Caki2 (cell line): ENCODE data around the gene DCLK3. TPM values are rescaled to one million over a fixed set of nuclear protein-coding genes. Genes with fewer than 3 reads are reported as not detected.

ENCODE experiments used
- DNase-seq: peaks from one replicate; pipeline ENCODE4 v3.0.0-alpha.2; 2015; ENCODE audit warnings: low read depth
- in situ Hi-C: cut with HindIII; loops from 2 replicates; pipeline ENCODE4 v1.10.0; 2016; ENCODE audit warnings: low sequenced_read_pairs, low pct_unique_long_range_greater_than_20kb, mixed read lengths
- total RNA-seq: library from RNA; depleted of rRNA; stranded (reverse); fragments of >200 nt; shearing (Covaris generic); gene quantifications from 2 replicates; pipeline ENCODE4 v1.2.3, GENCODE V29; 2014; ENCODE audit warnings: low replicate concordance; rRNA removed

DCLK3 gene
- not detected in 2 replicates for total RNA-seq

- no peak for DNase-seq
- in situ Hi-C loops: no loop called here
Observed at GRCh38 chr3:36763850-36764703, at the start of gene DCLK3. DCLK3 (minus strand) TSS chr3:36764553; CDS start chr3:36764263, 290 bp downstream.

DNA sequence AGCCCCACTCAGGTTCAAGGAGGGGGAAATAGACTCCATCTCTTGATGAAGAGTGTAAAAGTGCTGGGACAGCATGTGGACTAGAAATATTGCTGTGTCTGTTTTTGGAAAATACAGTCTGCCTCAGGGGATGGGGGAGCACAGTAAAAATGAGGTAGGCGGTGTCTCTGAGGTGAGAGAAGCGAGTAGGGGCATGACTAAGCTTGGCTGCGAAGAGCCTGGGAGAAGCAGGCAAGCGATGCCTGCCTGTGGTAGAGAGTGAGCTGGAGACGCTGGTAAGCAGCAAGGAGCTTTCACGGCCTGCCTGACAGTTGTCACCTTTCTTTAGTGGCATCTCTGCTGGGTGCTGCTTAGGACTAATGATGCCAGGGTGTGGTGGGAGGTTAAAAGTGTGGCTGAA, 49.0 kb upstream of the DCLK3 start:
- DNase-seq: no peak
- in situ Hi-C loops: no loop called here

GRCh38 chr3:36812240-36812639, 47.9 kb upstream of the DCLK3 start:
- no peak for DNase-seq
- in situ Hi-C loops: no loop called here

DNA sequence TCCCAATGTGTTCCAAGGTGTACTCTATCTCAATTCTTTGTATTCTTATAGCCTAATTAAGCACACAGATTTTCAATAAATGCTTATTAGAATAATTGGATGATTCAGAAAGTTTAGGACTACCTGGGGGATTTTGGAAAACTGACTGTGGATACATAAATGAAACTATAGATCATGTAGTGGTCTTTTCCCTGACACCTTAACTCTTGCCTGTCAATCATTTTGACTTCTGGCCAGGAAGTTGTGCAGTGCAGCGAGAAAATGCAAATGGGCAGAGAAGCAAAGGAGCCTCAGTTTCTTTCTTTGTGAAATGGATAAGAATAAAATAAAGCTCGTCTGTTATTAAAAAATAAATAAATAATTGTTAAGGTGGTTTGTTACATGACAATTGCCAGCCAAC, 47.4 kb upstream of the DCLK3 start:
- in situ Hi-C loops: no loop called here
- DNase-seq: no peak

DNA sequence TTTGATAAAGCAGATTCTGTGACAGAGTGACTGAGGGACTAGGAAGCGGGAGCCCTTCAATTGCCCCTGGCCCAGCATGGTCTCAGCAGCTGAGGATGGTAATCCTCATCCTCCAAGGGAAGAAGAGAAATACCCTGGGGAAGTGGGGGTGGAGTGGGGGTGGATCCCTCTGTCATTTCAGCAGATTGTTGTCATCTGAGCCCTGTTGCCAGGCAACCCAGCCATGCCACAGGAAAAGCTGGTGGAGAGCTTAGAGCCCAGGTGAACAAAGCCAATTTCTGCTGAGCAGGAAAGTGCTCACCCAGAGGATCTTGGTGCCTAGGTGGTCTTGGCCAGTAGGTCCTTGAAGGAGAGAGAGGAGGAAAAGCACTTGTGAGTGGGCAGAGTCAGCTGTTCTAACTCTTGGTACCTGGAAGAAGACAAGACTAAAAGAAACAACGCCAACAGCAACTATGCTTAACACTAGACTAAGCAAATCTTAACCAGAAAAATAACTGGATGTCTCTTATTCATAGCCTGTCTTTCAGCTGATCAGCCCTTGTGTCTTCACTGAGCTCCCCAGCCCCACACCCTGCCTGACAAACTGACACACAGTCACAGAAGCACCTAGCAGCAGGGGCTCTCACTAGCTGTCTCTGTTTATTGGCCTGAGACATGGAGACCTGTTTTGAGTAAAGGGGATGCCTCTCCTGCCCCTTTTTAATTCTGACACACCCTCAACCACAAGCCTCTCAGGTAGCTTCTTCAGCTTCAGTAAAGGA, 40.1 kb upstream of the DCLK3 start:
- in situ Hi-C loops: no loop called here
- DNase-seq: no peak

- DNase-seq: no peak
- in situ Hi-C loops: no loop called here
Observed at GRCh38 chr3:36803091-36803791, 38.9 kb upstream of the DCLK3 start.

DNA sequence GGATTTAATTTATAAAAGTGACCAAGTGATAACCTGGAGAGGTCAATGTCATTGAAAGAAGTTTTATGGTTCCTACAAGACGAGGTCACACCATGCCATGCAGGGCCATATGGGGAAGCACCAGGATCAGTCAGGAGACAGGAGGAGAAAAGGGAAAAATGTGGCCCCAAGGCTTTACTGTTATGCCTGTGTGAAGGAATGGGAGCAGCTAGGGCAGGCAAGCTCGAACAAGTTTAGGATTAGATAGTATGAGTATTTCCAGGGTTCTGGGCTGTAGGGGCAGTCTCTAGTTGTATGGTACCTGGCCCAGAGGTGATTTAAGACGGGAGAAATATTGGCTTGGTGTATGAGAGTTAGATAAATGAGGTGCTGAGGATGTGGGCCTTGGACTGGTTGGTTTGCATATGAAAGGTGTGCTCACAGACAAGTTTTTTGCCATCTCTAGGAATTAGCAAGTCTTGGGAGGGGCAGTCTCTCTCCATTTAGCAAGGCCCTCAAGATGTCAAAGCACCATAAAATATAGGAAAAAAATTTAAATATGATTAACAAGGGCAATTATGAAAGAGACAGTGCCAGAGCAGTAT, 36.3 kb upstream of the DCLK3 start:
- no peak for DNase-seq
- in situ Hi-C loops: no loop called here

DNA sequence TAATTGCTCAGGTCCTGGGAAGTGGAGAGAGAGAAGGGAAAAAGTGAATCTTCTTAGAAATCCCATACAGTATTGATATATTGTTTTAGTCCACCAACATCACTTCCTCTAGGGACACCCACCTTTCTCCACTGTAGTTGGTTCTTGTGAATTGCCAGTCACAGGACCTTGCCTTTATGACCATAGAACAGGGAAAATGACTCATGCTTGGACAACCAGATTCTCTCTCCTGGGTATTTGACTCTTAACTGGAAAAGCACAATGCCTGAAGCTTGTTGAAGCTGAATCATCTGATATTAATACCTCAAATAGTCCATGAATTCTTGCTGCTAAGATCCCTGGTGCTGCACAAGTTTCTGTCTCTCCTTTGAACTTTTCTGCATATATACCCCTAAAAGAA, 32.5 kb upstream of the DCLK3 start:
- in situ Hi-C loops: no loop called here
- DNase-seq: no peak

GRCh38 chr3:36796161-36796560, 31.8 kb upstream of the DCLK3 start:
- DNase-seq: no peak
- in situ Hi-C loops: no loop called here

DNA sequence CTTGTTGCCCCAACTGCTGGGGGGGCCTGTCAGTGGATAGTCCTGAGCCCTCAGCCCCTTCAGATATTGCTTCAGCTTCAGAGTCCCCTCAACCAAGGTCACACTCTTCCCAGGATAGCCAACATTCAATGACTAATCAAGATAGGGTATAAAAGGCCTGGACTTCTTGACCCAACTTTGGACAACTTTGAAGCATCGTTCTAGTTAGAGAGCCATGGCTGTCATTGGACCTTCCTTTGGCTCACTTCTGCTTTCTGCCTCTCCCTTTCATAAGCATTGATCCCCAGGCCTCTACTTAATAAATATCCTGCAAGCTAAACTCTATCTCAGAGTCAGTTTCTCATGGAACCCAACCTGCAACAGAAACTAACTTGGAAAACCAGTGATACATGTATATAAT, 31.3 kb upstream of the DCLK3 start:
- in situ Hi-C loops: no loop called here
- DNase-seq: no peak

- in situ Hi-C loops: no loop called here
- DNase-seq: peak; percentile 1
Observed at GRCh38 chr3:36792342-36792741, 28.0 kb upstream of the DCLK3 start.

DNA sequence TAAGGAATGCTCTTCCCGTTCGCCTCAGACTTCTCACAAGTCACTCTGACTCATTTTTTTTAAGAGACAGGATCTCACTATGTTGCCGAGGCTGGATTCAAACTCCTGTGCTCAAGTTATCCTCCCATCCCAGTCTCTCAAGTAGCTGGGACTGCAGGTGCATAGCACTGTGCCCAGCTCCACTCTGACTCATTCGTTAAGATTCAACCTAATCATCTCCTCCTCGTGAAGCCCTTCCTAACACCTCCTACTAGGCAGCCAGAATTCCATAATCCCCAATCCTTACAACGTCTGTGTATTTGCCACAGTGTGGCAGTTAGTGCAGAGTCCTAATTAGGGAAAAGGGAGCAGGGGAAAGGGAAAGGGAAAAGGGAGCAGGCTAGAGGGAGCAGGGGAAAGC, 26.4 kb upstream of the DCLK3 start:
- in situ Hi-C loops: no loop called here
- DNase-seq: no peak

DNA sequence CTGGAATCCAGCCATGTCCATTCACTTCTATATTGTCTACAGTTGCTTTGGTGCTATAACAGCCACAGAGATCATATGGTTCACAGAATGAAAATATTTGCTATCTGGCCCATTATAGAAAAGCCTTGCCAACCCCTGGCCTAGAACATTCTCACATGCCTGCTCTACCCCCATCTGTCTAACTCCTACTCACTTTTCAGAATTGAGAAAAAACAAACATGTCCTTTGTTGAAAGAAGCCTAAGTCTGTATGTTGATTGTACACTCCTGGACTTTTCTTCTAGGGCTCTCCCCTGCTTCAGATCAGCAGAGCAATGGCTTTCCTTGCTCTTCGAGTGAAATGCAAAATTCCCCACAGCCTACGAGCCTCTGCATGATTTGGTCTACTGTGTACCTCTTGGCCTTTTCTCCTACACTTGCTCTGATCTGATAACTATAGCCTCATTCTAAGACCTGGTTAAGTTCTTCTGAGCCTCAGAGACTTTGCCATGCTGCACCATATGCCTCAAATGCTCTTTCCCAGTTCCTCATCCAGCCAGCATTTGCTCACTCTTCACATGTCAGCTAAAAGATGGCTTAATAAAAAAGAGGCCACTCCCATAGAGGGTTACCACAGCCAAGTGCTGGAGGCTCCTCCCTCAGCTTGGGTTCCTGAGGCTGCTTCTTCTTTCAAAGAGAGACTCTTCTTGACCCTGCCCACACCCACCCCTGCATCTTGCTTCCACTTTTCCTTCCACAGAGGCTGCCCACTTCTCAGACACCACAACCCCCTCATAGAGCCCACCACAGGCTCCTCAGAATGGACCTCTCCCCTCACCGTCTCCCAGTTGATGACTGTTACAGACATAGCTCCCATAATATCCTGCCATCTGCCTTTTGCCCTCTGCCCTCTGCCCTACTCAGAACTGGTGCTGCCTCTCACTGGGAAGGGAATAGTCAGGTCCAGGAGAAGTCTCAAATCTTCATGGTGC, 22.9 kb upstream of the DCLK3 start:
- in situ Hi-C loops: no loop called here
- no peak for DNase-seq

DNA sequence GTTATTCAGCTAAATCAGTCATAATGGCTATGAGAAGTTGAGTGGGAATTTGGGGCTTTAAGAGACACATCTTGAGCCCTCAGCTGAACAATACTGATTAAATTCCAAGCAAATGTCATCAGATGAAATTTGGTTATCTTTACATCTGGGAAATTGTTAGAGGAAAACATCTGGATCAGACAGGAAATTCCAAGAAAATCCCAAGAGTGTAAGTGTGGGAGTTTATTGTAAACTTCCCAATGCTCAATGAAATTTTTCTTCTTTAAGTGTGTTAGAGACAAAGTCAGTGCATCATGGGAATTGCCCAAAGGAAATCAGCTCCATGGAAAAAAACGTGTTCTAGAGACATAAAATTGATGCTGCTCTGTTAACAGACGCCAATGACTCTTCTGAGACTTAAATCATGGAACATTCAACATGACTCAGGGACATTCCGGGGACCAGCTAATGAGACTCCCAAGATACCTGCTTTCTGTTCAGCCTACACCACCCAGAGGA, 19.8 kb upstream of the DCLK3 start:
- no peak for DNase-seq
- in situ Hi-C loops: no loop called here

DNA sequence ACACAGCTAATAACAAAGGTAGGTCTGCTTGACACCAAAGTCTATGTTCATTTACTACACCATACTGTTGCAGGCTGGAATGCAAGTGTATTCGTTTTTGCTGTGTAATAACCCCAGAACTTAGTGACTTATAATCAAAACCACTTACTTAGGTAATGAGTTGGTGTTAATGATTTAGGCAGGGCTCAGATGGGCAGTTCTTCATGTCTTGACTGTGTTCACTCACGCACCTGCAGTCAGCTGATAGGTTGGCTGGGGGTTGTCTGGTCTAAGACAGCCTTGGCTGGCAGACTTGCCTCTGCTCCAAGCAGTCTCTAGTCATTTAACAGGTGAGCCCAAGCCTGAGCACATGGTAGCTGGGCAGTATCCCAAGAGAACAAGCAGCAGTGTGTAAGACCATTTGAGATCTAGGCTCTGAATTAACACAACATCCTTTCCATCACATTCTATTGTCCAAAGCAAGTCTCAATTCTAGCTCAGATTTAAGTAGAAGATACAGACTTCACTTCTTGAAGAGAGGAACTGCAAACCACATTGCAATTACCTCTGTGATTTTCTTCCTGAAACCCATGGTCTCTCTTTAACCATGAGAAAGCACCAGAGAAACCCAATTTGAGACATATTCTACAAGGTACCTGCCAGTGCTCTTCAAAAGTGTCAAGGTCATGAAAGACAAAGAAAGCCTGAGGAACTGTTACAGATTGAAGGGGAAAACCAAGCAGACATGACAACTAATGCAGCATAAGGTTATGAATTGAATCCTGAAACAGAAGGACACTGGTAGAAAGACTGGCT, 13.3 kb upstream of the DCLK3 start:
- DNase-seq: no peak

DNA sequence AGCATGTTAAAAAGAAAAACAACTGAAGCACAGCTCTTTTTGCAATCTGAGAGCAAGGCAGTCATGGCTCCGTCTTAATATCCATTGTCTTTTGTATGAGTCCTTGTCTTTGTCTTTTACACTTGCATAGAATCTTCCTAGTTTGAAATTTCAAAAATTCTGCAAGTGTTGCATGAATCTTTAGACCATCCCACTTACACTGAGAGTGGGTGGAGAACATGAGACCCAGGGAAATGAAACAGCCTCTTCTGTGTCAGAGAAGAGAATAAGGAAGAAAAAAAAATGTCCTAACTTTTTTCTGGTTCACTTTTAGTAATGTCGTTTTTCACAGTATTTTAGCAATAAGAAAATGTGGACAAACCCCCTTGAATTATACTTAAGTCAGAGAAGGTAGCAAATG, 12.1 kb upstream of the DCLK3 start:
- in situ Hi-C loops: no loop called here
- no peak for DNase-seq

More for the DNA sequence above, 13.3 kb upstream of the DCLK3 start:
- in situ Hi-C loops: no loop called here

DNA sequence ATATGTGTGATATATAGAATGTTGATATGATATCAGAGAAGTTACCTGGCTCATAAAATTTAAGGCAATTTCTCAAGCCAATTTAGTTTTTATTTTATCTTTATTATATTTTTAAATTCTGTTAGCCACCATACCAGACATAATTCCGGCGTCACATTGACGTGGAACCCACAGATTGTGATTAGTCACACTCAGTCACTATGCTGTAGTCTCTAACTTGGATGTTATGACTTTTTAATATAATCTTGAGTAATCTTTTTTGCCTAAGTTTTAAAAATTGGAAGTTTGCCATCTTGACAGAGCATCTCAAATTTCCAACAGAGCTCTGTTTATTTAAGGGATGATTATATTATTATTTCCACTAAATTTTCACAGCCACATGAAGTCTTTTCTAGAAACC, 9.7 kb upstream of the DCLK3 start:
- in situ Hi-C loops: no loop called here
- DNase-seq: no peak
